GM19099 (cell line): Measurements from ENCODE around the gene UGT1A5.

Experiments used
- POLR2A ChIP-seq: IDR thresholded peaks from 3 replicates; pipeline ENCODE4 v1.6.1; 2011; ENCODE audit warnings: low read depth; ENCODE audit not compliant: insufficient read length; ENCODE audit errors: extremely low read depth

Gene UGT1A5

DNA sequence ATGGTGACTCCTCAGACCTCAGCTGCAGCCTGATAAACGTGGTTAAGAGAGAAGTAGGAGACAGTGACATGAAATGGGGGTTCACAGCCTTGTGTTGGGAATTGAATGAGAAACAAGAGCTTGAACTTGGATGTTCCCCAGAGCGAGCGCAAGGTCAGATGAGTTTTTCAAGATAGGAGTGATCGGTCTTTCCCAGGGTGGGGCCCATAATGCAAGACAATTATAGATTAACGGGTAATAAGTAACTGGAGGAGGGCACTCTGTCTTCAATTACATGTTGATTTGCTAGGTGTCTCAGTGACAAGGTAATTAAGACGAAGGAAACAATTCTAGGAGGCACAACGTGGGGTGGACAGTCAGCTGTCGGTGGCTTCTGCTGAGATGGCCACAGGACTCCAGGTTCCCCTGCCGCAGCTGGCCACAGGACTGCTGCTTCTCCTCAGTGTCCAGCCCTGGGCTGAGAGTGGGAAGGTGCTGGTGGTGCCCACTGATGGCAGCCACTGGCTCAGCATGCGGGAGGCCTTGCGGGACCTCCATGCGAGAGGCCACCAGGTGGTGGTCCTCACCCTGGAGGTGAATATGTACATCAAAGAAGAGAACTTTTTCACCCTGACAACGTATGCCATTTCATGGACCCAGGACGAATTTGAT is at the start of gene UGT1A5:
Gene UGT1A5, plus strand, starts transcription at position 297 of the 651 bp plus-strand sequence. Its CDS starts 85 bp downstream, at position 382.
- no peak for TF ChIP-seq POLR2A

DNA sequence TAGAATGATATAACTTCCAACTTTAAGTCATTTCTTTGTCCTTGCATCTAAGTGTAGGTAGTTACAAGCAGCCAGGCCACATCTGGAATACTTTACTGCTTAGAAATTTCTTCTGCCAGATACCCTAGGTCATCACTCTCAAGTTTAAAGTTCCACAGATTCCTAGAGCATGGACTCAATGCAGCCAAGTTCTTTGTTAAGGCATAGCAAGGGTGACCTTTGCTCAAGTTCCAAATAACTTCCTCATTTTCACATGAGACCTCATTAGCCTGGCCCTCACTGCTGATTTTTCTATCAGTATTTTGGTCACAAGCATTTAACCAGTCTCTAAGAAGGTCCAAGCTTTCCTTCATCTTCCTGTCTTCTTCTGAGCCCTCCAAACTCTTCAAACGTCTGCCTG is 48.8 kb upstream of the UGT1A5 start:
- TF ChIP-seq POLR2A, result no peak

DNA sequence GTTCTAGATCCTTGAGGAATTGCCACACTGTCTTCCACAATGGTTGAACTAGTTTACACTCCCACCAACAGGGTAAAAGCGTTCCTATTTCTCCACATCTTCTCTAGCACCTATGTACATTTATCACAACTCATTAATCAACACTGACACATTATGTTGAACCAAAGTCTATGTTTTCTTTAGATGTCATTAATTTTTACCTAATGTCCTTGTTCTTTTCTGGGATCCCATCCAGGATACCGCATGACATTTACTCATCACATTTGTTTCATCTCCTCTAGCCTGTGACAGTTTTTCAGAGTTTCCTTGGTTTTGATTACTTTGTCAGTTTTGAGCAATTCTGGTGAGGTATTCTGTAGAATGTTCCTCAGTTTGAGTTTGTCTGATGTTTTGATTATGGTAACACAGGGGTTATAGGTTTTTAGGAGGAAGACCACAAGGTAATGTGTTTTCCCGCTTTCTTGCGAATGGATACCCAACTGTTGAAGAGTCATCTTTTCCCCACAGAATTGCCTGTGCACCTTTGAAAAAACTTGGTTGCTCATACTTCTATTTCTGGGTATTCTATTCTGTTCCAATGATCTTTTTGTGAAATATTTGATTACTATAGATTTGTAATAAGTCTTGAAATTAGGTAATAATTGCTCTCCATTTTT is 44.0 kb upstream of the UGT1A5 start:
- TF ChIP-seq POLR2A, result no peak

DNA sequence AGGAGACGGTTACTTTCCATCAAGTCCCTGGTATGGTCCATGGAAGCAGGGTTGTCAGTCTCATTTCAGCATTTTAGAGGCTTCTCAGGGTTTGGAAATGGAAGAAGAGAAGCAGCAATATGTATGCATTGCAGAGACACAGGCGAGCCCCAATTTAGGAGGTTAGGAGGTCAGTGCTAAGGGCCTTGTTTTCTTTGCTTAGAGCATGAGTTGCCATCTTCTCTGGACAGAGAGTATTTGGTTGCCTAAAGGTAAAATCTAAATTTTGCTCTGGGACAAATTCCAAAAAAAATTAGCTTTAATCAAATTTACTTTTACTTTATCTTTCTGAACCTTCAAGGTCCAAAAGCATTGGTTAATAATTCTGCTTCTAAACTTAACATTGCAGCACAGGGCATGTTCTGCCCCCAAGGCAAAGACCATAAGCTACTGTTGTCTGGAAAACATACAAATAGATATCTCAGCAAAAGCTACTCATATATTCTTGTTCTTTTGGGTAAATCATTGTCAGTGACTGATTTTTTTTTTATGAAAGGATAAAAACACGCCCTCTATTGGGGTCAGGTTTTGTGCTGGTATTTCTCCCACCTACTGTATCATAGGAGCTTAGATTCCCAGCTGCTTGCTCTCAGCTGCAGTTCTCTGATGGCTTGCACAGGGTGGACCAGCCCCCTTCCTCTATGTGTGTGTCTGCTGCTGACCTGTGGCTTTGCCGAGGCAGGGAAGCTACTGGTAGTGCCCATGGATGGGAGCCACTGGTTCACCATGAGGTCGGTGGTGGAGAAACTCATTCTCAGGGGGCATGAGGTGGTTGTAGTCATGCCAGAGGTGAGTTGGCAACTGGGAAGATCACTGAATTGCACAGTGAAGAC is 41.2 kb upstream of the UGT1A5 start, which contains the start of gene UGT1A9:
Gene UGT1A9, plus strand, starts transcription at position 609 of the 872 bp plus-strand sequence. Its CDS starts 37 bp downstream, at position 646.
- no peak for TF ChIP-seq POLR2A

DNA sequence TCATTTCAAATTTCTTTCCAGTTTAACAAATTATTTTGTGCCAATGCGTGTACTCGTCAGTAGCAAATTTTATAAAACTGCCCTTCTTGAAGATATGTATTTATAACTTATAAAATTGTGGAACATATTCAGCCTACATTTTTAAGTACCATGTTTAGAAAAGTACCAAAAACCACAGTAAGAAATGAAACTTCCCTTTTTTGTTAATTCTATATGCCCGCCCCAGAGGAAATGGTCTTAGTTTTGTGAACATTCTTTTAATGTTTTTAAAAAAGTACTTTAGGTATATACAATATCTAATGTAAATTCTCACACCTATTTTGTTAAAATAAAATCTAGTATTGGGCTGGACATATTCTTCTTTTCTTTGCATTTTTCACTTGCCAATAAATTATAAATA is 39.8 kb upstream of the UGT1A5 start:
- no peak for TF ChIP-seq POLR2A

DNA sequence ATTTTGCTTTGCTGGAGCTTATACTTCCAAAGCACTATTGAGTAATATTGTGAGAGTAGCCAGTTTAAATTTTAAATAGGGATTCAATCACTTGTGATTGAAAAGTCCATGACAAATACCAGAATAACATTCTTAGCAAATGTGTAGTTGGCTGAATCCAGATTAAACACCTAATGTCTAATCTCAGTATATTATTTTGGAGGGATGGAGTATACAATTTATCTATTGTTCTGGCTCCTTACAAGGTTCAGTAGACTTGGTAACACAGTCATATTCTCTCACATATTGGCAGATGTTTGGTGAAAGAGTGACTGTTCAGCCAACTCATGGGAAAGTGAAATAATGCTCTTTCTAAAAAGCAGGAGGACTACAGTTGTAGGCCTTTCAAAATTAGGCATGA is 38.8 kb upstream of the UGT1A5 start:
- TF ChIP-seq POLR2A, result no peak

DNA sequence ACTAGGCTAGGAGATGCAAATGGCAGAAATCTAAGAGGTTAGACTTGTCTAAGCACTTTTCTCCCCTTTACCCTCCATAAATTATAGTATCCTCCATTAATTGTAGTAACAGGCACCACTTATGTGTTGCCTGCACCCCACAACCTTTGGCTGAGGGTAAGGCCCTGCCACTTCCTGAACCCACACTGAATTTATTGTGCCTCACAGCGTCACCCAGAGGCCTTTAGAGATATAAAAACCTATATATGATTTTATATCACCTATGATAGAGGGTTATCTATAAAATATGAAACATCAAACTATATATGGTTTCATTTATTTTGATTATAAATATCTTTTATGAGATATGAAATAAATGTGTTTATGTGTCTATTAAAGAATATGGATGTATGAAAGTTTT is 38.4 kb upstream of the UGT1A5 start:
- no peak for TF ChIP-seq POLR2A

DNA sequence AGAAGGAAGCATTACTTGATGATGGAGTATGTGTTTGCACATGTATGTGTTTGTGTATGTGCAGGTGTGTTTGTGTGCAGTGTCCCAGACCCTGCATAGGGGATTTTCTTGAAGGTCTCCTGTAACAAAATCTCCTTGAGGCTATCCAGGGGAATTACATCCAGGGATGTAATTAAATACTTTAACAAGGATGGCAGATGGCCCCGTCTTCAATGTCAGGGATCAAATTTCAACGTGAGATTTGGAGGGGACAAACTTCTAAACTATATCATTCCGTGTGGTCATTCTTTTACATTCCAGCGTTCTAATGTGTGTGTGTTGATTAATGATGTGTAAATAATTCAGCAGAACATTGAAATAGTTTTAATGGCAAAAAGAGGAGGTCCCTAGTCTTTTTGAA is 37.7 kb upstream of the UGT1A5 start:
- no peak for TF ChIP-seq POLR2A

DNA sequence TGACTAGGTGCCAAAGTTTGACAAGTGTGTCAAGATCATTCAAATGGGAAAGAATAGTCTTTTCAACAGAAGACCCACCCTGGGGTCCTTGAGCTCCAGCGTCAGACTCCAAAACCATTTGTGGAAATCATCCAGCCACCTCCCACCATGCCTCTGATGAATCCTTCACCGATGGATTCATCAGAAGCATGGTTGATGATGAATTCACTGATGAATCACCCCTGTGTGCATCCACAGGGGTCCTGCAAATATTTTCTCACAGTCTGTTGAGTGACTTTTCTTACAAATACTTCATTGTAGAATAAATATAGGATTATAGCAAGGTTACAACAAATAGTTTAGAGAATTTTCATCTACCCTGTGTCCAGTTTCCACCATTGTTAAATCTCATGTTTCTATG is 36.7 kb upstream of the UGT1A5 start:
- no peak for TF ChIP-seq POLR2A

DNA sequence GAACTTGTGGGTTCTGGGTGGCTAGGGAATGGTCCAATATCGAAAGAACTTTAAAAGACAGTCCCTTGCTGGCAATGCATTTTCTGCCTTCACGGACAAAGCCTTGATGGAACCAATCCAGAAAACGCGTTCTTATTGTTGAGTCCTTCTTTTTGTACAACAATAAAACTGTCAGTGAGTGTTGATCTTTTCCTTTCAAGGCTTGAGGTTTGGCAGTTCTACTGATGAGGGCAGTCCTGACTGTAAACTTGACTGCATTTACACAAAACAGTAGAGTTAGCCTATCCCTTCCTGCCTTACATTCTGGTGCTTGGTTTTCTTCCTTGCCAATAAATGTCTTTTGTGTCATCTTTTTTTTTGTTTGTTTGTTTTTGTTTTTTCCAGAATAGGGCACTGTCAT is 33.5 kb upstream of the UGT1A5 start:
- no peak for TF ChIP-seq POLR2A

DNA sequence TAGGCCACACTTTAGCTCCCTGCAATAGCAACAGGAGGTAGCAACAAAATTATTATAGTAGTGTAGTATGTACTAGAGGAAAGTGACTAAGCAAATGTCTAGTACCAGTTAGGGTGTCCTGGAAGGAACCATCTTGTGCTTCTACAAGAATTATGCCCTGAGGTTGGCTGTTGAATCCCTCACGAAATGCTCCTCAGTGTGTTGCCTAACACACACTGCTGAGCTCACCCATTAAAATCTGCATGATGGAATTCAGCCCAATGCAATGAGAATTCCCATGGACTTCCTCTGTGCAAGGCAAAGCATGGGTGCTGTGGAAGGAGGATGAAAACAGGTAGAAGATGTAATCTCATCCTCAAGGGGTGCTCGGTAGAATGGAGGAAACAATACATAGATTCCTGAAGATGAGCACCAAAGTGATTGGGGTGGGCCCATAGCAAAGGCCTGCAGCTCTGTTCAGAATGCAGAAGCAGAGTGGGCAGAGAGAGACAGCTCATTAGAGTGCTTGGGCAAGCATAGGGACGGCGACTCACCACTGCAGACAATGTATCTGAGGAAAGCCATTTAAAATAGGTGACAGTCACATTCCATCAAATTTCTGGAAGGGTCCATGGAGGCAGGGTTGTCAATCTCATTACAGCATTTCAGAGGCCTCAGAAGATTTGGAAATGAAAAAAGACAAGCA is 32.2 kb upstream of the UGT1A5 start:
- TF ChIP-seq POLR2A, result no peak

DNA sequence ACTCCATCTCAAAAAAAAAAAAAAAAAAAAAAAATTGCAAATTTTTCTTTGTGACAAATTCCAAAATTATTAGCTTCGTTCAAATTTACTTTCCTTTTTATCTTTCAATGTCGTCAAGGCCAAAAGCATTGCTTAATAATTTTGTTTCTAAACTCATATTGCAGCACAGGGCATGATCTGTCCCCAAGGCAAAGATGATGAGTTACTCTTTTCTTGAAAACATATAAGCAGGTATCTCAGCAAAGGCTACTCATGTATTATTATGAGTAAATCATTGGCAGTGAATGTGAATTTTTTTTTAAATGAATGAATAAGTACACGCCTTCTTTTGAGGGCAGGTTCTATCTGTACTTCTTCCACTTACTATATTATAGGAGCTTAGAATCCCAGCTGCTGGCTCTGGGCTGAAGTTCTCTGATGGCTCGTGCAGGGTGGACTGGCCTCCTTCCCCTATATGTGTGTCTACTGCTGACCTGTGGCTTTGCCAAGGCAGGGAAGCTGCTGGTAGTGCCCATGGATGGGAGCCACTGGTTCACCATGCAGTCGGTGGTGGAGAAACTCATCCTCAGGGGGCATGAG is 31.1 kb upstream of the UGT1A5 start, which contains the start of gene UGT1A7:
Gene UGT1A7, plus strand, starts transcription at position 381 of the 579 bp plus-strand sequence. Its CDS starts 37 bp downstream, at position 418.
- TF ChIP-seq POLR2A, result no peak

DNA sequence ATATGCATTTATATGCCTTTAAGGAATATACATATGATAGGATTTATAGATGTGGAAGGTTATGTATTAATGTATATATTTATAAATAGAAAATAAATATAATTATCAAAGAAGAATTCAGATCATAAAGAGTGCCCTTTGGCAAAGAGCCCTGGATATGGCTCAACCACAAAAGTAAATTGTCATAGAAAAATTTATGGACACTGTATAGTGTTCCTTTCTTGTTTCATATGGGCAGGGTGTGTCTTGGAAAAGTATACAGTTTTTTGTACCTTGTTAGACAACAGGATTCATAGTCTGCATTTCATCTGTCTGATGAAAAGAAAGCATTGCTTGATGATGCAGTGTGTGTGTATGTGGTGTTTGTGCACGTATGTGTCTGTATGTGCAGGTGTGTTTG is 28.1 kb upstream of the UGT1A5 start:
- no peak for TF ChIP-seq POLR2A

DNA sequence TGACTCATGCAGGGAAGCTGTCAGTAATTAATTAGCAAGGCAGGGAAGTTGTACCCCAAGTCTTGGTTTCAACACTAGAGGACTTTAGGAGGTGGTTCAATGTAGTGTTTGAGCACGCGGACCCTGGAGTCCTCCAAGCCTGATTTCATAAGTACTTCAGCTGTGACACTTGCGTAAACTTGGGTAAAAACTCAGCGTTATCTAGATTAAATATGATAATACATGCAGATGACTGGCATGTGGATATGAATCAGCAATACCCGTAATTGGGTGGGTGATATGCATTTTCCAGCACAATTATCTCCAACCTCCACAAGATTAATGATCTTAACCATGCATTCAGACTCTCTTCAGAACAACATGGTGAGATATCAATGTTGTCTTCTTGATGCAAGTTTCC is 25.8 kb upstream of the UGT1A5 start:
- no peak for TF ChIP-seq POLR2A
